H1 (cell line): Measurements from ENCODE around the gene RBSN. TPM values are rescaled to one million over a fixed set of nuclear protein-coding genes. Genes with fewer than 3 reads are reported as not detected.

Experiments used
- BCL11A ChIP-seq, 2 experiments: IDR thresholded peaks; one replicate each; pipeline ENCODE4 v1.6.1; 2011; ENCODE audit warnings: low read depth in 2 of 2, low read length in 2 of 2, mild to moderate bottlenecking in 2 of 2
- JUN ChIP-seq: IDR thresholded peaks from 2 replicates; pipeline ENCODE4 v1.6.1; 2011; ENCODE audit warnings: low read depth, mild to moderate bottlenecking, improper control_type of control experiment, low read length
- SIRT6 ChIP-seq: IDR thresholded peaks from one replicate; pipeline ENCODE4 v1.7.1; 2012; ENCODE audit warnings: low read length, inconsistent platforms
- TAF1 ChIP-seq: IDR thresholded peaks from 2 replicates; pipeline ENCODE4 v1.6.1; 2011; ENCODE audit warnings: mild to moderate bottlenecking, low read depth, low read length
- polyA plus RNA-seq, 7 experiments: library from polyadenylated mRNA; depleted of rRNA in 3 of 7; stranded (reverse) in 5 of 7; unstranded in 2 of 7; fragments of >200 nt in 5 of 7; fragments of 200-250 nt in 2 of 7; gene quantifications; 1 replicate in 5 of 7; 2 replicates in 1 of 7; 4 replicates in 1 of 7; pipeline versions ENCODE4 v1.2.1 to v1.2.3, GENCODE V29; 2011 to 2013; ENCODE audit warnings: missing spikeins in 2 of 7, mixed read lengths in 2 of 7
- total RNA-seq: library from RNA; stranded (reverse); fragmentation: NEBNext Ultra II Directional; extraction: Animal tissue kit (Norgen Biotek cat#: 25700); gene quantifications from 2 replicates; pipeline ENCODE4 v1.2.1, GENCODE V29; 2021

The RBSN gene
- total and polyA plus RNA-seq, 2 of the 8 experiments (the other 6 are each of a cell fraction or from before 2014, with no cell fraction given), result 5.9 to 20.0 TPM

DNA sequence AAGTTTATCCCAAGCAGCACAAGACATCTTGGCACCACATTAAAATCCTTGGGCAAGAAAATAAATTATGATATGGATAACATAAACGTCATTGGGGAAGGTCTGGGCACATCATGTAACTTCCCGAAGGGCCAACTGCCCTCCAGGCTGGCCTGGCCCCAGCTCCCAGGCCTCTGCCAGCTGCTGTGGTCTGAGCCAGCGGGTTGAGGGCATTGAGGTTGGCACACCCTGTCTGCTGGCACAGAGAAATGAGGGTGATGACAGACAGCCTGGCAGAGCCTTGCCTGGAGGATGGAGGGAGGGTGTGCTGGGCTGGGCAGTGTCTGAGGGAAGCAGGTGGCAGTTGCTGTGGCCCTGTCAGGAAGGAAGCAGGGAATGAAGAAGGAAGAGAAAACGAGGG, 3.3 kb upstream of the RBSN start (continued):
- no peak for TF ChIP-seq SIRT6
- no peak for TF ChIP-seq JUN
- TF ChIP-seq TAF1, result no peak
- TF ChIP-seq BCL11A (IDR thresholded peaks at IDR 0.05; ENCODE audit: low read depth in 2 of 2, low read length in 2 of 2), result no peak
